ENCODE results near the gene CLTRN.

GRCh38 chrX:15694941-15695451, 30.4 kb upstream of the CLTRN start:
- no peak for TF ChIP-seq CTCF (IDR thresholded peaks at IDR 0.05)
- no peak for TF ChIP-seq POLR2AphosphoS5 (IDR thresholded peaks at IDR 0.05; ENCODE audit: low read depth, low read length)
- TF ChIP-seq REST (IDR thresholded peaks at IDR 0.05; ENCODE audit: insufficient read depth in 1 of 2, low read depth in 2 of 2, low read length in 1 of 2): no peak
- TF ChIP-seq SIN3A (IDR thresholded peaks at IDR 0.05; ENCODE audit: borderline replicate concordance, insufficient read depth, low read depth, low read length): no peak

Measured in Panc1 (cell line).